ENCODE results near the gene GJB3.

GRCh38 chr1:34787461-34788420 is 6.7 kb downstream of the GJB3 start:
- TF ChIP-seq POLR2A (IDR thresholded peaks at IDR 0.05) (no peak), CTCF (IDR thresholded peaks at IDR 0.05) (no peak)
